ENCODE results near the gene C22orf42. TPM values are rescaled to one million over a fixed set of nuclear protein-coding genes. Genes with fewer than 3 reads are reported as not detected.

C22orf42 gene
- total RNA-seq, 1 donor = not detected

- peak; percentile 72 for DNase-seq (ENCODE audit: insufficient read length, low spot score, missing footprints)
- H2AFZ ChIP-seq (ENCODE audit: low read length) = no peak overlapping the region
- no peaks in the 10 kb centered on the region for H3K79me2 ChIP-seq (ENCODE audit: insufficient read depth, low read length)
- H3K4me3 ChIP-seq (ENCODE audit: insufficient read depth, low read length) = no peak overlapping the region
- H3K27me3 ChIP-seq (ENCODE audit: insufficient read depth, low read length) = peaks cover 24% of the 10 kb centered on the region
- no peak overlapping the region for H3K4me2 ChIP-seq (ENCODE audit: insufficient read depth, low read length)
- H3K36me3 ChIP-seq (ENCODE audit: insufficient read depth, low read length) = no peaks in the 10 kb centered on the region
- TF ChIP-seq CTCF (IDR thresholded peaks at IDR 0.05; ENCODE audit: extremely low read depth, low read depth, low read length) = peak; percentile 51
- no peak overlapping the region for H3K27ac ChIP-seq (ENCODE audit: low read depth, low read length)
- peaks cover 3% of the 10 kb centered on the region for H4K20me1 ChIP-seq (ENCODE audit: insufficient read depth, low read length)
- H3K9me3 ChIP-seq (ENCODE audit: low read depth, low read length) = no peaks in the 10 kb centered on the region
- peaks cover 3% of the 10 kb centered on the region for H3K4me1 ChIP-seq (ENCODE audit: insufficient read depth, low read length)
Measured at GRCh38 chr22:32206774-32207758, 48.0 kb upstream of the C22orf42 start.

- no peak overlapping the region for H3K4me3 ChIP-seq (ENCODE audit: insufficient read depth, low read length)
- no peaks in the 10 kb centered on the region for H3K36me3 ChIP-seq (ENCODE audit: insufficient read depth, low read length)
- no peak overlapping the region for H3K27ac ChIP-seq (ENCODE audit: low read depth, low read length)
- no peak overlapping the region for H2AFZ ChIP-seq (ENCODE audit: low read length)
- no peaks in the 10 kb centered on the region for H3K79me2 ChIP-seq (ENCODE audit: insufficient read depth, low read length)
- H3K4me2 ChIP-seq (ENCODE audit: insufficient read depth, low read length) = no peak overlapping the region
- H3K27me3 ChIP-seq (ENCODE audit: insufficient read depth, low read length) = peaks cover 26% of the 10 kb centered on the region
- no peaks in the 10 kb centered on the region for H3K9me3 ChIP-seq (ENCODE audit: low read depth, low read length)
- peaks cover 3% of the 10 kb centered on the region for H3K4me1 ChIP-seq (ENCODE audit: insufficient read depth, low read length)
- H4K20me1 ChIP-seq (ENCODE audit: insufficient read depth, low read length) = peaks cover 3% of the 10 kb centered on the region
- no peak for TF ChIP-seq CTCF (IDR thresholded peaks at IDR 0.05; ENCODE audit: extremely low read depth, low read depth, low read length)
- peak; percentile 53 for DNase-seq (ENCODE audit: insufficient read length, low spot score, missing footprints)
Measured at GRCh38 chr22:32205974-32206773, 47.1 kb upstream of the C22orf42 start.

- H3K27me3 ChIP-seq (ENCODE audit: insufficient read depth, low read length) = peaks cover 26% of the 10 kb centered on the region
- peak within 1 kb of the TSS; percentile 51 for H2AFZ ChIP-seq (ENCODE audit: low read length)
- H3K9me3 ChIP-seq (ENCODE audit: low read depth, low read length) = no peaks in the 10 kb centered on the region
- peaks cover 3% of the 10 kb centered on the region for H4K20me1 ChIP-seq (ENCODE audit: insufficient read depth, low read length)
- no peaks in the 10 kb centered on the region for H3K36me3 ChIP-seq (ENCODE audit: insufficient read depth, low read length)
- peaks cover 3% of the 10 kb centered on the region for H3K4me1 ChIP-seq (ENCODE audit: insufficient read depth, low read length)
- H3K79me2 ChIP-seq (ENCODE audit: insufficient read depth, low read length) = no peaks in the 10 kb centered on the region
- H3K4me3 ChIP-seq (ENCODE audit: insufficient read depth, low read length) = peak within 1 kb of the TSS; percentile 56
- H3K4me2 ChIP-seq (ENCODE audit: insufficient read depth, low read length) = peak within 1 kb of the TSS; percentile 67
- DNase-seq (ENCODE audit: insufficient read length, low spot score, missing footprints) = peak; percentile 83
- no peak for TF ChIP-seq CTCF (IDR thresholded peaks at IDR 0.05; ENCODE audit: extremely low read depth, low read depth, low read length)
- no peak within 1 kb of the TSS for H3K27ac ChIP-seq (ENCODE audit: low read depth, low read length)
Measured at GRCh38 chr22:32204856-32205722, 46.0 kb upstream of the C22orf42 start, which contains the start of gene RFPL2. Gene RFPL2, minus strand, starts transcription at chr22:32205073. Its CDS starts 2,622 bp downstream, at chr22:32202451.

Data from osteoblast (primary cell).